Measurements from ENCODE around the gene ANXA8.
"Not testable (repeated sequence)": the region's sequence is repeated elsewhere in the genome, so short reads cannot be mapped to it uniquely, and the experiment has no call there.

The ANXA8 gene

DNA sequence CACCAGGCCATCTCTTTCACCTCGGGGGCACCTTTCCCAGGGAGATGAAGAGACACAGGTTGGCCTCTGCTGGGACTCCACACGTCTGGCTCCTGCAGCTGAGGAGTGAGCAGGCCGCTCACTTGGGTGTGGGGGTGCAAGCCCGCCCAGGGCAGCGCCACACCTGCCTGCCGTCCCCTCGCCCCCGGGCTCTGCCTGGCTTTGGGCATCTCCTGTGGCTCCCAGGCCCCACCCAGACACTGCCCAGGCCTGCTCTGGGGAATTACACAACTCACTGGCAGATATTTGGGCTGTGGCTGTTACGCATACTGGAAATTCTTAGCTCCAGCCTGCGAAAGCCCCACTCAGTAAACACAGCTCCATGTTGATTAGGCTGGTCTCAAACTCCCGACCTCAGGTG lies at the start of gene ANXA8:
ANXA8 (minus strand) TSS at position 193 of the 400 bp plus-strand sequence; CDS start at position 11, 182 bp downstream.
- not testable (repeated sequence) for H3K36me3 Mint-ChIP-seq (ENCODE audit: low read depth); H3K4me1 Mint-ChIP-seq (ENCODE audit: low read depth); H3K27ac Mint-ChIP-seq; H3K4me3 Mint-ChIP-seq; H3K9me3 Mint-ChIP-seq; H3K27me3 Mint-ChIP-seq

- not testable (repeated sequence) for H3K27ac Mint-ChIP-seq; H3K9me3 Mint-ChIP-seq; H3K4me3 Mint-ChIP-seq; H3K4me1 Mint-ChIP-seq (ENCODE audit: low read depth); H3K36me3 Mint-ChIP-seq (ENCODE audit: low read depth); H3K27me3 Mint-ChIP-seq
Observed at GRCh38 chr10:47523475-47523874, 39.6 kb upstream of the ANXA8 start, which contains the start of gene AGAP9. AGAP9 (minus strand) TSS chr10:47523638; CDS start chr10:47523526, 112 bp downstream.

DNA sequence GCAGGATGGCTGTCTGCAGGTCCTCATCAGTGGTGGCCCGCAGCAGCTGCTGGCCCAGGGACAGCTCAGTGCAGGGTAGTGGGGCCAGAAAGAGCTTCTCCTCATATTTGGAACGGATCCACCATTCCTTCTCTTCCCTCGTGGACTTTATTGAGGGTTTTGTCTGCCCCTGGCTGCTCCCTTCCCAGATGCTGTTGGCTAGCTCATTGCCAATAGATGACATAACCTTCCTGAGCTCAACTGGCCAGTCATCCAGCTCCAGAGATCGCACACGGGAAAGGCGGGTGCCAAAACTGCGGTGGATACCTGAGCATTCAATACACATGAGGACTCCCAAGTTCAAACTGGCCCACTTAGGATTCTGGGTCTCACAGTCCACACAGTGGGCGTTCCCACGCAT lies 18.4 kb upstream of the ANXA8 start:
- not testable (repeated sequence) for H3K27me3 Mint-ChIP-seq; H3K9me3 Mint-ChIP-seq; H3K36me3 Mint-ChIP-seq (ENCODE audit: low read depth); H3K4me1 Mint-ChIP-seq (ENCODE audit: low read depth); H3K4me3 Mint-ChIP-seq; H3K27ac Mint-ChIP-seq

DNA sequence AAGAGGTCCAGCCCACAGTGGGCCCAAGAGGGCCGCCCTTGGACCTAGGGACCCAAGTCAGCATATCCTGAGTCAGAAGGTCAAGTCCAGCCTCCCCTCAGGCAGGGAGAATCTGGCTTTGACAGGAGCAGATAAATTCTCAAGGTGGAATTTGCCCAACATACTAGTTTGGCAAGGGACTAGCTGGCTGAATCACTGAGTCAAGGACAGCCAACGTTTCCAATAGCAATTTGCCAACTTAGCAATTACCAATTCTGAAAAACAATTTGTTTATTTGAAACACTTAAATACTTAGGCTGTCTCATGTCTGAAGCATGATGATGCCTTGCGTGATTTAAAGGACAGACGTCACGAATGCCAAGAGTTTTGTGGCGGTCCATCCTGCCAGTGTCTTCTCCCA lies 10.3 kb upstream of the ANXA8 start:
- H3K9me3 Mint-ChIP-seq; H3K27ac Mint-ChIP-seq; H3K36me3 Mint-ChIP-seq (ENCODE audit: low read depth); H3K27me3 Mint-ChIP-seq; H3K4me3 Mint-ChIP-seq; H3K4me1 Mint-ChIP-seq (ENCODE audit: low read depth): not testable (repeated sequence)

DNA sequence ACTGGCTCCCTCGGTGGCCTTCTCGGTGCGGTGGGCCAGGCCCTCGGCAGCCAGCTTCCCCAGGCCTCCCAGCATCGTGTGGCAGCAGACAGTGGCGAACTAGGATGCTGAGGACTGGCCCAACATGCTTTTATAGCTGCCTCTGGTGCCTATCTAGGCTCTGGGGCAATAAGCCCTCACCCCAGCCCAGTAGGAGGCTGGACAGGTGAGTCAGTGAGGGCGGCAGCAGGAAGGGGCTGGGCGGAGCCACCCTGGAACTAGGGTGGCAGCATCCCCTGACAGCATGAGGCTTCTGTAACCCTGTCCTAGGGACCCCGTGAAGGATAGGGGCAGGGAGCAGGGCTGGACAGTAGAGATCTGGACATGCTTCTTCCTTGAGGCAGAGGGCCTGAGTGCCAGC lies 7.7 kb upstream of the ANXA8 start, which contains the start of gene FAM25G:
FAM25G (minus strand) TSS at position 101 of the 400 bp plus-strand sequence; CDS start at position 75, 26 bp downstream.
- H3K27ac Mint-ChIP-seq; H3K36me3 Mint-ChIP-seq (ENCODE audit: low read depth); H3K9me3 Mint-ChIP-seq; H3K27me3 Mint-ChIP-seq; H3K4me3 Mint-ChIP-seq; H3K4me1 Mint-ChIP-seq (ENCODE audit: low read depth): not testable (repeated sequence)

DNA sequence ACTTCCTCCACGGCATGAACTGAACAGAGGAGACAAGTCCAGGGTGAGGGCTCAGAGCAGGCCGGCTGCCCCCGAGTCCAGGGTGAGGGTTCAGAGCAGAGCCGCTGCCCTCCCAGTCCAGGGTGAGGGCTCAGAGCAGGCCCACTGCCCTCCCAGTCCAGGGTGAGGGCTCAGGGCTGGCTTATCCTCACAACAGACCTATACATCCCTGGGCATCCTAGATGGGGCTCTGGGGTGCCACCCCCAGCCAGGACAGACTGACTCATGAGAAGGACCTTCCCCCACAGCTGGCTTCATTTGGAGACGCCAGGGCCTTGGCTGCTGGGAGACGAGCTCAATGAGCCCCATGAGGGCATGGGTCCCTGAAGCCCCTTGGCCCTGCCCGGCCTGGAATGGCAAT lies 5.7 kb upstream of the ANXA8 start:
- H3K4me1 Mint-ChIP-seq (ENCODE audit: low read depth); H3K4me3 Mint-ChIP-seq; H3K9me3 Mint-ChIP-seq; H3K27me3 Mint-ChIP-seq; H3K27ac Mint-ChIP-seq; H3K36me3 Mint-ChIP-seq (ENCODE audit: low read depth): not testable (repeated sequence)

- H3K9me3 Mint-ChIP-seq; H3K27me3 Mint-ChIP-seq; H3K4me3 Mint-ChIP-seq; H3K4me1 Mint-ChIP-seq (ENCODE audit: low read depth); H3K27ac Mint-ChIP-seq; H3K36me3 Mint-ChIP-seq (ENCODE audit: low read depth): not testable (repeated sequence)
Observed at GRCh38 chr10:47485943-47486342, 2.0 kb upstream of the ANXA8 start.

DNA sequence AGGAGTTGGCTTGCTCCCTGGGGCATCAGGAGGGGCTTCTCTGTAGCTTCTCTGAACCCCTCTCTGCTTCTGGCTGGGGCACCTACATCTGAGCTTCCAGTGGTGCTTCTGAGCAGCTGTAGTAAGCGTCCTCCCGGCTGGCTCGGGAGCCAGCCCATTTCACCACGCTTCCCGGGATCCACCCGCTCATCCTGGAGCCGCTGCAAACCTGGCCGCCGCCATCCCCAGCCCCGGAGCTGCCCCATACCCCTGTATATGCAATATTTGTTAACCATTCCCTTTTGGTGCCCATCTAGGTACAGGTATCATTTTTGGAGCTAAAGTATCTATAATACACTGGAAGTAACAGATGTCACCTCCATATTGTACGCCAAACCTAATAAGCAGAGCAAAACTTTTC lies 871 bp upstream of the ANXA8 start:
- not testable (repeated sequence) for H3K4me3 Mint-ChIP-seq; H3K27me3 Mint-ChIP-seq; H3K27ac Mint-ChIP-seq; H3K9me3 Mint-ChIP-seq; H3K4me1 Mint-ChIP-seq (ENCODE audit: low read depth); H3K36me3 Mint-ChIP-seq (ENCODE audit: low read depth)

DNA sequence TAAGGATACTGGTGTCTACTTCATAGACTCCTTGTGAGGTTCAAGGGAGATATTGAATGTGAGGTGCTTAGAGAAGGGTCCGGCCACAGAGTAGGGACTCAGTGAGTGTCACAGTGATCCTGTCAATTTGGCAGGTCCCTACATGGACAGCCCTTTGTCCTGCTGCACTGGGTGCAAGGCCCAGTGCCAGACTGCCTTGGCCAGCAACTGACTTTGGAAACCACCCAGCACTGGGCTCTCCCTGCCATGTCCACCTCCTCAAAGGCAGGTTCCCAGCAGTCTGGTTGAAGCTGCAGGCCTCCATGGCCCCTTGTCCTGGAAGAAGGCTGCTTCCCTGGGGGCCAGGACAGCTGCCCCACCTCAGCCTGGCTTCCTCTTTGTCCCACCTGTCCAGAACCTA lies 1.5 kb downstream of the ANXA8 start:
- H3K27me3 Mint-ChIP-seq; H3K36me3 Mint-ChIP-seq (ENCODE audit: low read depth); H3K9me3 Mint-ChIP-seq; H3K4me1 Mint-ChIP-seq (ENCODE audit: low read depth); H3K27ac Mint-ChIP-seq; H3K4me3 Mint-ChIP-seq: not testable (repeated sequence)

GRCh38 chr10:47481768-47482181 lies 2.1 kb downstream of the ANXA8 start:
- H3K9me3 Mint-ChIP-seq: not testable (repeated sequence)

DNA sequence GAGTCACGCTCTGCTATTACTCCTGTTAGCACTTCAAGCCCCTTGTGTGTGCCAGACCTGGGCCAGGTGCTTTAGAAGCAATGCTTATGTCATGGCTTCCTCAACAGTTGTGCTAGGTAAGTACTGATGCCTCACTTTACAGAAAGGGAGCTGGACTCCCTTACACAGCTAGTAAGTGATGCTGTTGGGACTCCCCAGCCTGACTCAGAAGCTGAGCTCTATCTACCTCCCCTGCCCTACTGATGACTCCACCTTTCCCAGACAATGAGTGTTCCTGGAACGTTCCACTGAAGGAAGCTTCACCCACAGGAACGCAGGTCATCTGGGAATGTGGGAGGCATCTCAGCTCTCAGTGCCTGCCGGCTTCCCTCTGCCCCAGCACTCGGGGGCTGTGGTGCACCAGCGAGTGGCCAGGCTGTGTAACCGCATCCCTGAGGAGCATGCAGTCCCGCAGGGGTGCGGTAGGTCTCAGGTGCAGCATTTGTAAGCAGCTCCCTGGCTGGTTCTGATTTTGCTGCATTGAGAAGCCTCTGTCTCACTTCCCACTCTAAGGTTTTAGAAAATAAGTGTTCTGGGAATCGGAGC lies 2.6 kb downstream of the ANXA8 start:
- H3K4me3 Mint-ChIP-seq; H3K36me3 Mint-ChIP-seq (ENCODE audit: low read depth); H3K27me3 Mint-ChIP-seq; H3K9me3 Mint-ChIP-seq; H3K4me1 Mint-ChIP-seq (ENCODE audit: low read depth); H3K27ac Mint-ChIP-seq: not testable (repeated sequence)

More at GRCh38 chr10:47481768-47482181, 2.1 kb downstream of the ANXA8 start:
- H3K27ac Mint-ChIP-seq; H3K27me3 Mint-ChIP-seq; H3K4me3 Mint-ChIP-seq; H3K4me1 Mint-ChIP-seq (ENCODE audit: low read depth); H3K36me3 Mint-ChIP-seq (ENCODE audit: low read depth): not testable (repeated sequence)

DNA sequence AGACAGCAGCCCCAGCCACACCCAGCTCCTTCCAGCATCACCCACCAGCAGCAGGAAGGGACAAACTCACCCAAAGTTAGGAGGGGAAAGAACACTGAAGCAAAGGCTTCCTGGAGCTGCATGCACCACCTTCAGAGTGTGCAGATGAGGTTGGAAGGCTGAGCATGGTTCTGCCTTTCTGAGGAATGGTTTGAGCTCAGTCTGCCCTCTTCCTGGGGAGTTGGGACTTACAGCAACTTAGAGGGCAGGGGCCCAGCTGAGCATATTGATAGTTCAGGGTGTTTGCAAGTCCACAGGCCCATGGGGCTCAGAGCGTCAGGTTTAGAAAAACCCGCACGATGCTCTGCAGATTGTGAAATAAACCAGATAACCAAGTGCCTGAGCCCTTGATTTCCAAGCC lies 3.8 kb downstream of the ANXA8 start:
- H3K36me3 Mint-ChIP-seq (ENCODE audit: low read depth); H3K4me1 Mint-ChIP-seq (ENCODE audit: low read depth); H3K4me3 Mint-ChIP-seq; H3K9me3 Mint-ChIP-seq; H3K27ac Mint-ChIP-seq; H3K27me3 Mint-ChIP-seq: not testable (repeated sequence)

DNA sequence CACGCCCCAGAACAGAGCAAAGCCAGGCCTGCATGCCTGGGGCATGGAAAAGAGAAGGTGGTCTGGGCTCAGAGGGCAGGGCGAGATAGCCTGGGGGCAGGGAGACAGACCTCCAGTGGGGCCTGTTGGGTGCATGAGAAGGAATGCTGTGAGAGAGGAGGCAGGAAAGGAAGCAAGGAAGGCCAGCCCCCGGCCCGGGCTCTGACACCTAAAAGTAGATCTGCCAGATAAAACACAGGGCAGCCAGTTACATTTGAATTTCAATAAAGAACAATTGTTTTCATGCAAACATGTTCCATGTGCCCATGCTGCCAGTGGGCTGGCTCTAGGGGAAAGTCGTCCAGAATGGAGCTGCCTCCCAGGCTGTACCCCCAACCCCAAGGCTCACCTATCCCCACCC lies 5.8 kb downstream of the ANXA8 start:
- H3K27ac Mint-ChIP-seq; H3K4me1 Mint-ChIP-seq (ENCODE audit: low read depth); H3K36me3 Mint-ChIP-seq (ENCODE audit: low read depth); H3K9me3 Mint-ChIP-seq; H3K27me3 Mint-ChIP-seq; H3K4me3 Mint-ChIP-seq: not testable (repeated sequence)

DNA sequence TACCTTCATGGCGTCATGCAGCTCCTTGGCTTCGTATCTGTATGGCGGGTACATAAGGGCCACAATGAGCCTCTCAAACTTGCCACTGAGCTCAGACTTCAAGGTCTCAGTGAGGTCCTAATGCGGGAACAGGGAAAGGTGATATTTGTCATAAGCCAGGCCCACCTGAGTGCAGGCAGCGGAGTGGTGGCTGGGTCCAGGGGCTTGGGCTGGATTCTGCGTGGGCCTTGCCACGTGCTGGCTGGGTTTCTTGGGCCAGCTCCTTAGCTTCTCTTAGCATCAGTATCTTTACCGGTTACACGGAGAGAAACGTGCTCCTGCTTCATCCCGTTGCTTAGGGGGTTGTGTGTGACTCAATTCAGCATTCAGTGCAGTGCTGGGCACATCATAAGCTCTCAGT lies 6.8 kb downstream of the ANXA8 start:
- H3K27ac Mint-ChIP-seq, H3K27me3 Mint-ChIP-seq: not testable (repeated sequence)

GRCh38 chr10:47475101-47475500 lies 8.8 kb downstream of the ANXA8 start:
- H3K27ac Mint-ChIP-seq; H3K4me3 Mint-ChIP-seq; H3K4me1 Mint-ChIP-seq (ENCODE audit: low read depth); H3K36me3 Mint-ChIP-seq (ENCODE audit: low read depth); H3K27me3 Mint-ChIP-seq; H3K9me3 Mint-ChIP-seq: not testable (repeated sequence)

More for the DNA sequence above, 6.8 kb downstream of the ANXA8 start:
- H3K36me3 Mint-ChIP-seq (ENCODE audit: low read depth); H3K4me3 Mint-ChIP-seq; H3K4me1 Mint-ChIP-seq (ENCODE audit: low read depth); H3K9me3 Mint-ChIP-seq: not testable (repeated sequence)

- not testable (repeated sequence) for H3K4me3 Mint-ChIP-seq; H3K27ac Mint-ChIP-seq; H3K27me3 Mint-ChIP-seq; H3K36me3 Mint-ChIP-seq (ENCODE audit: low read depth); H3K4me1 Mint-ChIP-seq (ENCODE audit: low read depth); H3K9me3 Mint-ChIP-seq
Observed at GRCh38 chr10:47473516-47473915, 10.4 kb downstream of the ANXA8 start.

- H3K27me3 Mint-ChIP-seq; H3K4me1 Mint-ChIP-seq (ENCODE audit: low read depth); H3K4me3 Mint-ChIP-seq; H3K36me3 Mint-ChIP-seq (ENCODE audit: low read depth); H3K27ac Mint-ChIP-seq; H3K9me3 Mint-ChIP-seq: not testable (repeated sequence)
Observed at GRCh38 chr10:47472647-47473046, 11.3 kb downstream of the ANXA8 start.
